ENCODE data around the gene ARL2BP.

The ARL2BP gene

DNA sequence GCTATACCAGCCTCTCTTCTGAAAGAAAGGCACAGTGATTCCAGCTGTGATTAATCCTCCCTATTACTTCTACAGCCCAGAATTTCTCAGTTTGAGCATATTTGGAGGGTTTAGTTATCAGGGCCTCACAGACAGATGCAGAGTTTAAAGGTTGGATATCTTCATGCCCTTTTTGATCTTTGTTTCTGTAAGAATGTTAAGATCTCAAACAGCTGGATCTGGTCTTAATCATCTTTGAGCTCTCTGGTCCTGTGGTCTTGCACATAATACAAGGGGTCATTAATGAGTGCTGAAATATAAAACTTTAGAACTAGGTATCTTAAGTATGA lies 9.1 kb upstream of the ARL2BP start:
- no peak for DNase-seq

DNA sequence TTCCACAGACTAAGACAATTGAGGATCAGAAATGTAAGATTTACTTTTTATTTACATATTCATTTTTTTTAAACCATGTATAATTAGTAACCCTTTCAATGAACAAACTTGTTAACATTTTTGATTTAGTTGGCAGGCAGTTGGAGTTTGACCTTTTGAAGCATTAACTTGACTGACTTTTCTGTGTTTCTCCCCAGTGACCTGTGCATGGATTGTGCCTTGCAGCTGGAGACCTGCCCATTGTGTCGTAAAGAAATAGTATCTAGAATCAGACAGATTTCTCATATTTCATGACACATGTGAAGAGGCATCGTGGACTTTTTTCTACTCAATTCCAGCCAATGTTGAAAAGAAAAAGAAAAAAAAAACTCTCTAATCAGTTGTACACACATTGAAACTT lies 6.4 kb upstream of the ARL2BP start:
- no peak for DNase-seq

DNA sequence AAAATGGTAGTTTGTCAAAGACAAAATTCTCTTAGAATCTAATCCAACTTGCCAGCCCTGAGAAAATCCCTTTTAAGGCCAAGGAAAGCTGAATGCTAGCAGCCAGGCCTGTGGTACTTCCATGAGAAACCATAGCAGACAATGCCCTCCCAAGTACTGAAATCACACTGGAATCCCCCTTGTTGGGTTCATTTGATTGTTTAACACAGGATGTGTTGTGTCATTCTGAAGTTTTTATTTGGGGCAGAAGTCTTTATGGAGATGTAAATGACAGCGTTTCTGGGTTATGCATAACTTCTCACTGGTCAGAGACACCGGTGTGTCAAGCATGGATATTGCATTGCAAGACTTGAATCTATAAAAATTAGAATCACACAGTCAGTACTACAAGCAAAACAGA lies 6.0 kb upstream of the ARL2BP start:
- no peak for DNase-seq

GRCh38 chr16:57240851-57241250 lies 4.2 kb upstream of the ARL2BP start:
- DNase-seq, result no peak

- no peak for DNase-seq
These were observed 2.4 kb upstream of the ARL2BP start for GRCh38 chr16:57242650-57243049.

GRCh38 chr16:57244463-57244766 lies 644 bp upstream of the ARL2BP start:
- no peak for DNase-seq

DNA sequence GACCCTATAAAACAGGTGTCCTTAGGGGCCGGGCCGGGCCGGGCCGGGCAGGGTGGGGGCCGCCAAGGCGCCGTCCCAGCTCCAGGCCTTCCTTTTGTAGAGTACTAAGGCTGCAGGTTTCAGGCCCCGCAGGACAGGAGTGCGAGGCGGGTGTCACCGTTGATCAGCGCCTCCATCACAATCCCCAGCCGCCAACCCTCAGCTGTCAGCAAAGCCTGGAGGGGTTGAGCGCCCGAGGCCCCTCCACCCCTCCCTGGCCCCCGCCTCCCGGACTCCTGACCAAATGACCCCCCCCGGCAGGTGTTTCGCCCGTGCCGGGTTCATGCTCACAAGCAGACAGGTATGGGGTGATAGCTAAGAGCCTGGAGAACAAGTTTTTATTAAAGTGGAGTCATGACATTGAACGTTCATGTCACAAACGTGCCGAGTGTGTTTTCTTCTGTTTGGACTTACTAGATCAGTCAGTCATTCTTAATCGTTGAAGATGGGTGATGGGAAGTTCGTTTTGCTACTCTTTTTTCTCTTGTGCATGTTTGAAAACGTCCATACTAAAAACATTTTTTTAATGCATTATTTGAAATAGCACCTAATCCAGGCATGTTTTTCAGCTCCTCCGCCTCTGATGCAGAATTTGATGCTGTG lies 534 bp downstream of the ARL2BP start:
- no peak for DNase-seq

DNA sequence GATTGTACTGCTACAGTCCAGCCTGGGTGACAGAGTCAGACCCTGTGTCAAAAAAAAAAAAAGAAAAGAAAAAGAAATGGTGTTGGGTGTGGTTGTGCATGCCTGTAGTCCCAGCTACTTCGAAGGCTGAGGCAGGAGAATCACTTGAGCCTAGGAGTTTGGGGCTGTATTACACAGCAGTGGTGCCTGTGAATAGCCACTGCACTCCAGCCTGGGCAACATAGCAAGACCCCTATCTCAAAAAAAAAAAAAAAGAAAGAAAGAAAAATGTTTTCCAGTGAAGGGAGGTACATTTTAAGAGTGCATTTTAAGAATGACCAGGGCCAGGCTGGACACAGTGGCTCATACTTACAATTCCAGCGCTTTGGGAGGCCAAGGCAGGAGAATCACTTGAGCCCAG lies 6.3 kb downstream of the ARL2BP start:
- DNase-seq, result no peak

- no peak for DNase-seq
These were observed 7.2 kb downstream of the ARL2BP start for GRCh38 chr16:57252148-57252721.

GRCh38 chr16:57253466-57253865 lies 8.4 kb downstream of the ARL2BP start:
- no peak for DNase-seq

DNA sequence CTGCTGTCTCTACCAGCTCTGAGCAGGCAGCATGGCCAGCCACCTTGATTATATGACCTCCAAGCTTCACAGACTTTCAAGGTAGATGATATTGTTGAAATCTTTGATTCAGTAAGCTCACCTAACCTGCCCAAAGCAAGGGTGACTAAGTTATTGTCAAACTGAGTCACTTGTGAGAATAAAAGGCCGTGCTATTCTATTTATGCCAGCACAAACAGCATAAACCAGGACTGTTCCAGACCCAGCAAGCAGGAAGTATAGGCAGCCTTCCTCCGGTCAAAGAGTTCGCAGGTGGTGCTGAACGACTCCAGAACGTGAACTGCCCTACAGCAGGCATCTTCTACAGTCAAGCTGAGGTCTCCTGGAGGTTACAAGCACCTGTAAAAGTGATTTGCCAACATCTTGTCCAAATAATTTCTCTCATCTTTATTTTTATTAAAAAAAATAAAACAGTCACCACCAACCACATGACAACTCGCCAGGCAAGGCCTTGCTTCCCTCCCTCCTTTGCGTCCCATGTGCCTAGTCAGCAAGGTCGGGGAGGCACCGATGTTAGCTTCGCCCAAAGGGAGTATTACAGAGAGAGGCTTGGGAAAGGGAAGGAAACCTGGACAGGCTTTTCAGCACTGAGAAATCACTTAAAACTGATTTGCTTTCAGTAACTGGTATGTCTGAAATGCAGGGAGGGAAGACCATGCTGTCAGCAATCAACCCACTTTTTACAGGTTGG lies 10.8 kb downstream of the ARL2BP start:
- no peak for DNase-seq

GRCh38 chr16:57256601-57257395 lies 11.7 kb downstream of the ARL2BP start:
- DNase-seq, result no peak

- DNase-seq, result no peak
These were observed 12.5 kb downstream of the ARL2BP start for GRCh38 chr16:57257455-57258070.

DNA sequence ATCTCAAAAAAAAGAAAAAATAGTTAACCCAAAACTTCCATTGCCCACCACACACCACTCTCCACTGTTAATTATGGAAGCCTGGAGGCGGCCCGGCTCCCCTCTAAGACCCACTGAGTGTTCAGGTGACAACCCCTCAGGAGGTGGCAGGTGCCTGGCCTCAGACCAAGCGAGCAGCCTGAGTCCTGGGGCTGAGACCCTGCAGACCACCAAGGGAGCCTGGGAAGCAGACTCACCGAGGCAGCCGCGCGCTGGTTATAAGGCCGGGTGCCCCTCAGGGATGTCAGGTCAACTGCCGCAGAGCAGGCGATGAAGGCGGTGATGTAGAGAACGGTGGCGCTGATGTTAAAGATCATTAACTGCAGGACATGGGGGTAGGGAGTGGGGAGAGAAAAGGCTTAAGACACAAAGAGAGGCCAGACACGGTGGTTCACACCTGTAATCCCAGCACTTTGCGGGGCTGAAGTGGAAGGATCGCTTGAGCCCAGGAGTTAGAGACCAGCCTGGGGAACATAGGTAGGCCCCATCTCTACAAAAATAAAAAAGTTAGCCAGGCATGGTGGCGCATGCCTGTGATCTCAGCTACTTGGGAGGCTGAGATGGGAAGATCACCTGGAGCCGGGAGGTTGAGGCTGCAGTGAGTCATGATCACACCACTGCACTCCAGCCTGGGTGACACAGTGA lies 13.3 kb downstream of the ARL2BP start:
- no peak for DNase-seq

- no peak for DNase-seq
These were observed 13.9 kb downstream of the ARL2BP start for GRCh38 chr16:57258910-57259475.

GRCh38 chr16:57260294-57260929 lies 15.4 kb downstream of the ARL2BP start:
- no peak for DNase-seq

DNA sequence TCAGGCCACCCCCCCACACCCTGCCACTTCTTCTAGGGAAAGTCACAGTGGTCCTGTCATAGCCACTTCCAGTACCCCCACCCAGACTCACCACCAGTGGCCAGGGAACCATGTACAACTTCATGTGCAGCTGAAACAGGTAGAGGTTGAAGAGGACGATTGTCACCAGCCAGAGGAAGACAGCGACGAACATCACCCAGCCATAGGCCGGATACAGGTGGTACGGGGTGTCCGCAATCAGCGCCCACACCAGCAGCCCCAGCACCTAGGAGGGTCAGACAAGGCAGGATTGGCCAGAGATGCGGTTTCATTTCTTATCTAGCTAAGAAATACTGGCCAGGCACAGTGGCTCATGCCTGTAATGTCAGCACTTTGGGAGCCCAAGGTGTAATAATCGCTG lies 16.7 kb downstream of the ARL2BP start:
- no peak for DNase-seq

- DNase-seq, result no peak
These were observed 17.9 kb downstream of the ARL2BP start for GRCh38 chr16:57262841-57263540.

DNA sequence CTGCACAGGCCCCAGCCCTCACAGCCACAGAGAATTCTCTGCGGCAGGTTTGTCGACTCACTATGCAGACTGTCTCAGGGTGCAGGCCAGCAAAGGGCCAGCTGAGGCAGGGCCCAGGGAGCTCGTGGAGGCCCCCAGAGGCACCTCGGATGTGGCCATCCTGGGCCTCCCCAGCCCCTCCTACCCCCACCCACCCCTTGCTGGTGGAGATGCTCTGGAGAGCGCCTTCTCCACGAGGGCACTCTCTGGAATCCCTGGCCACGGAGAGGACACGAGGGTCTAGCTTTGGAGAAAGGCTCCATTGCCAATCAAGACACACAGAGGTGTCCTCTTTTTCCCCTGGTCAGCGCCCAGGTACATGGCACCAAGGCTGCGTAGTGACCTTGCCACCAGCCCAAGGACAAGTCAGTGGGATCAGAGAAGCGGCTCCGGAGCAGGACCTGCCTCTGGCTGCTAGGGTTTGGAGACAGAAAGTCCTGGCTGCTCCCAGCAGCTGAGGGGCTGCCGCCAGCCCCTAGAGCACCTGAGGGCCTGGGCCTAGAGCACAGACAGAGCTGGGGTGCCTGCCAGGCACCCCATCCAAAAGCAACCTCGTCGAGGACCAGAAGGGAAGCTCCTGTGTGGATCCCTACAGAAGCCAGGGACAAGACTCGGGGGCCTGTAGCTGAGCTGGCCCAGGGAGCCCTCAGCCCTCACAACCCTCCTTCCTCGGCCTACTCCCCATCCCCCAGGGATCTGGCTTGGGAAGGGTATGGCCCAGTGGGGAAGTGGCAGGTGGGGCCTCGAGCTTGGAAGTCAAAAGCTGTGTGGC lies 18.7 kb downstream of the ARL2BP start:
- DNase-seq, result no peak

DNA sequence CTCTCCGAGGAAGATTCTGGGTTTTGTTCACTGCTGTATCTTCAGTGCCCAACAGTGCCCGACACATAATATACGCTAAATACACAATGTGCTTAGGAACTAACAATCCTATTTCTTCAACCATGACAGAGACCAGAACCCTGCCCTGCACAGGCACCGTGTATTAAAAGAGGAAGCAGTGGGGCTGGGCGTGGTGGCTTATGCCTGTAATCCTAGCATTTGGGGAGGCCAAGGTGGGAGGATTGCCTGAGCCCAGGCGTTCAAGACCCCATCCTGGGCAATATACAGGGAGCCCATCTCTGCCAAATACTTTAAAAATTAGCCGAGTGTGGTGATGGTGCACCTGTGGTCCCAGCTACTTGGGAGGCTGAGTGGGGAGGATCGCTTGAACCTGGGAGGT lies 19.3 kb downstream of the ARL2BP start:
- no peak for DNase-seq

DNA sequence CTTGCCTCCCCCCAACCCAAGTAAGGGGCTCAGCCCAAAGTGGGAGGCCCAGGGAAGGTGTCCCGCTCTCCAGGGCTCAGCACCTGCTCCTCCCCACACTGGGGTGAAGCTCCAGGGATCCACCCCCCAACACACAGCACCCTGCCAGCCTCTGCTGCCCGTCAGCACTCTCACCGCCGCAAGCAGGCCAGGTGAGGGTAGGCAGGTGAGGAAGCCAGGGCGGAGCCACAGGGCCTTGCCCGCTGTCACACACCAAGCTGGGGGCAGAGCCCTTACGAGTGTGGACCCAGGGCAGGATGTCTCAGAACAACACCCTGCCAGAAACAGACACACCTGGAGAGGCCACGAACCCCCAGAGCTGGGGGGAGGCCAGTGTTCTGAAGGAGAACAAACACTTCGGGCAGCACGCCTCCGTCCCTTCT lies 19.9 kb downstream of the ARL2BP start:
- DNase-seq, result no peak

Data from NCI-H2029 treated with DMSO at 0.1 percent for 48 hours (cell line).